ENCODE results near the gene EPB41L3.

GRCh38 chr18:5415031-5415430 is 128.8 kb downstream of the EPB41L3 start:
- TF ChIP-seq CTCF (IDR thresholded peaks at IDR 0.05), result no peak
- TF ChIP-seq POLR2A (IDR thresholded peaks at IDR 0.05), result no peak
- no peak for TF ChIP-seq EP300 (IDR thresholded peaks at IDR 0.05)
